HPDE6-E6E7 (cell line): ENCODE measurements around the gene PLPP2.
A peak's percentile ranks its signal among the peaks of the same experiment; 100 is the strongest.

Source experiments
- DNase-seq: peaks from one replicate; pipeline ENCODE4 v3.0.0; 2011; ENCODE audit warnings: missing footprints; ENCODE audit errors: extremely low spot score

The PLPP2 gene

GRCh38 chr19:293436-294110 lies 2.4 kb upstream of the PLPP2 start:
- DNase-seq, result no peak

- no peak for DNase-seq
These were observed 1.7 kb upstream of the PLPP2 start for GRCh38 chr19:292951-293350.

- DNase-seq, result no peak
These were observed 1.2 kb upstream of the PLPP2 start for GRCh38 chr19:292281-292884.

GRCh38 chr19:291561-292280 lies 518 bp upstream of the PLPP2 start:
- no peak for DNase-seq

- DNase-seq, result peak; percentile 88
These were observed 714 bp downstream of the PLPP2 start for GRCh38 chr19:290372-291005.

- peak; percentile 95 for DNase-seq
These were observed 1.4 kb downstream of the PLPP2 start for GRCh38 chr19:289651-290371.

- no peak for DNase-seq
These were observed 2.3 kb downstream of the PLPP2 start for GRCh38 chr19:288911-289310.

- DNase-seq, result no peak
These were observed 3.8 kb downstream of the PLPP2 start for GRCh38 chr19:287381-287871.

- DNase-seq, result no peak
These were observed 7.8 kb downstream of the PLPP2 start for GRCh38 chr19:283395-283794.

GRCh38 chr19:282501-282900 lies 8.7 kb downstream of the PLPP2 start:
- DNase-seq, result no peak

GRCh38 chr19:281992-282391 lies 9.2 kb downstream of the PLPP2 start:
- DNase-seq, result no peak

GRCh38 chr19:281156-281853 lies 9.9 kb downstream of the PLPP2 start:
- no peak for DNase-seq

- DNase-seq, result no peak
These were observed 10.6 kb downstream of the PLPP2 start for GRCh38 chr19:280541-281009.

GRCh38 chr19:279656-280055 lies 11.5 kb downstream of the PLPP2 start:
- no peak for DNase-seq

- DNase-seq, result no peak
These were observed 12.0 kb downstream of the PLPP2 start for GRCh38 chr19:279231-279630.

- no peak for DNase-seq
These were observed 13.5 kb downstream of the PLPP2 start for GRCh38 chr19:277581-278165.

GRCh38 chr19:277131-277530 lies 14.1 kb downstream of the PLPP2 start:
- no peak for DNase-seq

- no peak for DNase-seq
These were observed 15.1 kb downstream of the PLPP2 start for GRCh38 chr19:275958-276646.

- DNase-seq, result no peak
These were observed 16.2 kb downstream of the PLPP2 start for GRCh38 chr19:275000-275399.

- no peak for DNase-seq
These were observed 17.8 kb downstream of the PLPP2 start for GRCh38 chr19:273393-273792.
